CD4-positive, alpha-beta T cell treated with Interferon alpha-2 for 1 hour (primary cell): ENCODE measurements around the gene RAB19.

ENCODE experiments used
- DNase-seq, 2 donors: peaks; one replicate each; pipeline ENCODE4 v3.0.0-alpha.2; 2020 to 2022

The RAB19 gene, protein sequence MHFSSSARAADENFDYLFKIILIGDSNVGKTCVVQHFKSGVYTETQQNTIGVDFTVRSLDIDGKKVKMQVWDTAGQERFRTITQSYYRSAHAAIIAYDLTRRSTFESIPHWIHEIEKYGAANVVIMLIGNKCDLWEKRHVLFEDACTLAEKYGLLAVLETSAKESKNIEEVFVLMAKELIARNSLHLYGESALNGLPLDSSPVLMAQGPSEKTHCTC

DNA sequence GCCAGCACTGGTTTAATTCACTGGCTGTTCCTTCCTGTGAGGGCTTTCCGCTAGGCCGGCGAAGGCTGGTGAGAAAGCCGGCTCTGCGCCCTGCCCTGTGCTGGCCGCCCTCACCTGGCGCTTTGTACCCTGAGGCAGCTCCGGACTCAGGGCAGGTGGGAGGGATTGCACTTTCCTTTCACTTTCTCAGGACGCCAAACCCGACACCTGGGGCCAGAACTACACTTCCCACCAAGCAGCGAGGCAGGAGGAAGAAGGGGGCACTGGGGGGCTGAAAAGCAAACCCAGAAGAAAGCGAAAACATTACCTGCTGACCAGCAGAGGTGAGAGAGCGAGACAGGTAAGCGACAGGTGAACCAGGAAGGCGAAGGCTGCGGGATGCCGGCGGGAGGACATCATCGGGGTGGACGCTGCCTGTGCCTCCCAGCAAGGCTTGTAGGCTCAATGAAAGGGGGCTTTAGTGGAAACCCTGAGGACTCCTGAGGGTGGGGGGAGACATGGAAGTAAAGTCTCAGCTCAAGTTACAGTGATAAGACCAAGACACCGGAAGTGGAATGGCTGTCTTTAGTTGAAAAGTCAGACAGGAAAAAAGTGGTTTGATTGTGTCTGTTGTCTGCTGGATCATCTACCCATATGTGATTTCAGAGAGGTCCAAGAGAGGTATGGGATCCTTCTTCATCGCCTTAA is at the start of gene RAB19:
Gene RAB19, plus strand, starts transcription at position 181 of the 687 bp plus-strand sequence. CDS start 3,589 bp downstream, outside the sequence.
- DNase-seq = peak; percentile 39 to 71

DNA sequence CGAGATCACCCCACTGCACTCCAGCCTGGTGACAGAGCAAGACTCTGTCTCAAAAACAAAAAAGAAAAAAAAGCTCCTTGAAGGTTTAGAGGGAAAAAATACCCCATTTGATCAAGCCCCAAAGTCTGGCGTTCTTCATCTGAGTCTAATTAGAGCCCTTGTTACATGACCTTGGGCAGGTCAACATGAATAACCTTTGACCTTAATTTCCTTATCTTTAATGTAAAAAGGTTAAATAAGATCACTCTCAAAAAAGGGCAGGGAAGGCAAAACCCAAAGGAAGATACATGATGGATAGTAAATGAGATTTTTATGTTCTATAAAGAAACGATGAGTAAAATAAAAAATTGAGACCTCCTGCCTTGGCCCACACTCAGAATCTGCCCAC is 45.8 kb upstream of the RAB19 start:
- DNase-seq = no peak

- peak; percentile 55 to 73 for DNase-seq
Measured at GRCh38 chr7:140358412-140359051, 45.3 kb upstream of the RAB19 start.

DNA sequence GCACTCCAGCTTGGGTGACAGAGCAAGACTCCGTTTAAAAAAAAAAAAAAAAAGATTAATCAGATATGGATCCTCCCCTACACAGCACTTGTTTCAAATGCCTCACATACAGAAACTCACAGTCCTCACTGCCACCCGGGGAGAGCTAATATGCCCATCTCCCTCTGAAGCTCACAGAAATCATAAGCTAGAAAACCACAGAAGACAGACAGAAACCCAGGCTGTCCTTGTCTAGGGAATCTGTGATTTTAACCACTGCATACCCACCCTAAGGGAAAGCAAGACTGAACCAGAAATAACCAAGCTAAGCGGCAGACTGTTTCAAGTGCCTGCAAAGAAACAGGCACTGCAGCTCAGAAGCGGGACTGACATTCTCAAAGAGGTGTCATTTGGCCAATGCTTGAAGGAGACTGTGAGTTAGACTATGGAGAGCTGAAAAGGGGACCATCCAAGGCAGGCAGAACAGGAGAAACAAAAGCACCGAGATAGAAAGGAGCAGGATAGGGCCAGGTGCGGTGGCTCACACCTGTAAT is 43.1 kb upstream of the RAB19 start:
- DNase-seq = peak in 1 of 2 donors; percentile 13

DNA sequence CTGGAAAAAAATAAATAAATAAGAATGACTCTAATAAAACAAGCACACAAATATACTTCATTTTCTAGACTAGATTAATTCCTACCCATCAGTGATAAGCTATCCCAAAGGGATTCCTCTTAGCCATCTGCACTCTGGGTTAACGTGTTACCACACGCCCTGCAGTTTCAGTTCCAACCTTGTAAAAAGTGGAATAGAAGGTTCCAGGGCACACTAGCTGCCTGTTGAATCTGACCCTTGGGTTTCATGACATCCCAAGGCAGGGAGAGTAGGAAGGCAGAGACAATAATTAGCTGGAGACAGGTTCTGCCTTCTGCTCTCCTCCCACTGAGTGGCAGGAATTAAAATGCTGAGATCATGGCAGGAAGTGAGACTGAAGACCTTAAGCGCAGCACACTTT is 39.0 kb upstream of the RAB19 start:
- no peak for DNase-seq

DNA sequence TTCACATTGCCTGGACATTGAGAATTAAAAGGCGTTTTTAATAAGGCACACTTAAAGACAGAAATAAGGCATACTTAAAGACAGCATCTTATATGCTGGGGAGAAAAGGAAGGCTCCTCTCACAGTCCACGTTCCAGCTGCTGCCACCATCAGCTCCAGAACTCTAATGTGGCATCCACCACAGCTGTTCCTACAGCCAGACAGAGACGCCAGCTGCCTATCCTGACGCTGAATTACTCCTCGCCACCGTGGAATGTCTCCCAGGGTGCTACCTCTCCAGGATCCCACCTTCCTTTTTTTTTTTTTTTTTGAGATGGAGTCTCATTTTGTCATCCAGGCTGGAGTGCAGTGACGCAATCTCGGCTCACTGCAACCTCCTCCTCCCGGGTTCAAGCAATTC is 36.3 kb upstream of the RAB19 start:
- no peak for DNase-seq

GRCh38 chr7:140369294-140369693 is 34.6 kb upstream of the RAB19 start:
- no peak for DNase-seq

- DNase-seq = no peak
Measured at GRCh38 chr7:140375323-140375722, 28.5 kb upstream of the RAB19 start.

DNA sequence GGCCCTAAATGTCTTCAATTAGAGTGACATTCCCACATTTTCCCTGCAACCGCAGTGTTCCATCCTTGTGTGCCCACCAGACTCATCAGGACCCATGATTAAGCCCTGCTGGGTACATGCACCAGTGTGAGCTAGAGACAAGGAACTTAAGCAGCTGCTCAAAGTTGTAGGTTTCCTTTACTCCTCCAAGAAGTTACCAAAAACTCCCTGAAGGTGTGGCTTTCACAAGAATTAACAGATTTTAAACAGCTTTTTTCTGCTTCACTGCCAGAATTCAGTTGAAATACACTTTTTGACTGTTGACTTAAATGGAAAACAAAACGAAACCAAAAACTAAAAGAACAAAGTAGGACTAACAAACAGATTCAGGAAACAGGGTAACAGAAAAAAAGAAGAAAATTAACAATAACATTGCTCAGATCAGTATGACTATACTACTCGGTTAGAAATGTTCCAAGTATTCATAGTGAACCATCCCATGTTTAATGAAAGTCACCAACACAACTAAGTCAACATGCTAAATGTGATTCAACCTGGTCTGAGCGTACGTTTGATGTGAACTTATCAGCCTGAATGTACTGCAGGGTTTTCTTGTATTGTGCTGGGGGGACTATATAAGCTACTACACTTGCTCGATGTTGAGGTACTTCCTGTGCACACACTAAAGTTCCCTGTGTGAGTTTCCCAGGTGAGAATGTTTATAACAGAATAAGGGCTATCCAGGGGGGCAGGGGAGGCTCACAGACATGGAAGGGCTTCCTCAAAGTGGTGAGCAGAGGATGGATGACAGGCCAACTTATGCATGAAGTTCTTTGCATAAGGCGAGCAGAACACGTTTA is 27.7 kb upstream of the RAB19 start:
- peak in 1 of 2 donors; percentile 45 for DNase-seq

DNA sequence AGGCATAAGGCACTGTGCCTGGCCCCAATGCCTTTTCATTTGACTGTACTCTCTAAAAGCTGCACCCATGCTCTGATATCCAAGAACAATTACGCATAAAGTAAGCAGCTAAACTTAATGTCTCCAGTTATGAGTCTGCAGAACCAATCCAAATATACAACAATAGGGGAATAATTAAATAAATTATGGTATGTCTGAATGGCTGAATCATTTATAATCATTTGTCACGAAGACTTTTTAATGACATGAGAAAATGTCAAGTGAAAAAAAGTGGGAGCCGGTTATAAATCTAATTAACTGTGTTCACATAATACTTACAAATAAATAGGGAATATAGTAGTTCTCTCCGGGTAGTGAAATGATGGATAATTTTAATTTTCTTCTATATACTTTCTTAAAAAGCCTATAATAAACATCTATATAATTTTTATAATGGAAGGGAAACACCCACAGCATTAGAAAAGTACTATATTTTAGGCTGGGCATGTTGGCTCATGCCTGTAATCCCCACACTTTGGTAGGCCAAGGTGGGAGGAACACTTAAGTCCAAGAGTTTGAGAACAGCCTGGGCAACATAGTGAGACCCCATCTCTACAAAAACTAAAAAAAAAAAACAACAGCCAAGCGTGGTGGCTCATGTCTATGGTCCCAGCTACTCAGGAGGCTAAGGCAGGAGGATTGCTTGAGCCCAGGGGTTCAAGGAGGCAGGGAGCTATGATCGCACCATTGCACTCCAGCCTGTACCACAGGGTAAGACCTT is 19.7 kb upstream of the RAB19 start:
- no peak for DNase-seq

DNA sequence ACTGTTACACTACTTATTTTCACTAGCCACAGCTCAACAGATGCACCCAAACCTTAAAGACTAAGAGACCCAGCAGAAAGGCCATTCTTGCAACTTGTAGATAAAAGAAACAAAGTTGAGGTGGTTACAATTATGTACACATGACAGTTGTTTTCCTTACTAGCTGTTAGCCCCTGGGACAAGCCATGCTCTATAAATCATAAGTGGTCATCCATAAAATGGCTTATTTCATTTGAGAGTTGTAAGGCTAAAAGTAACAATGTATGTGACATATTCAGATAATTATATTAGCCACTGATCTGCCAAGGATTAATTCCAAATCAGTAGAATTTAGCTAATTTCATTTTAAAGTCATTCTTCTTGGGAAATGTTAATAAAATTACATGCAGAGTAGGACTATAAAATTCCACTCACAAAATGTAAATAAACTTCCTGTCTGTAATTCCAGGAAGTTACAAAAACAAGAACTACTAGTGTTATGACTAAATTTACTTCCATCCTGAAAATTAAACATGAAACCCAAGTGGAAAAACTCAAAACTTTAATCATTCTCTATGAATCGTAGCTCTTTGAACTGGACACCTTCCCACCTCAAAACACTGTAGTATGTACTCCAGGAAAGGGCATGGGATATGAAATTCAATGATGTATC is 18.8 kb upstream of the RAB19 start:
- DNase-seq = no peak

DNA sequence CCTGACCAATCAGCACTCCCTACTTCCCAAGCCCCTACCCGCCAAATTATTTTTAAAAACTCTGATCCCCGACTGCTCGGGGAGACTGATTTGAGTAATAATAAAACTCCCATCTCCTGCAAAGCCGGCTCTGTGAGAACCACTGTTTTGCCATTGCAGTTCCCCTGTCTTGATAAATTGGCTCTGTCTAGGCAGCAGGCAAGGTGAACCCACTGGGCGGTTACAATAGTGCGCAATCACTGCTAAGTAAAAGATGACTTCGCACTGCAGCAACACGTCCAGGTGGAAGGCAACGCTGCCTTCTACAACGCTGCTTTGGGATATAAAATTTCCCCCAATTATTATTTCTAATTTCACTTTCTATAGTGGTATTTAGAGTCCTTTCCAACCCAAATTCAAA is 14.4 kb upstream of the RAB19 start:
- no peak for DNase-seq

- DNase-seq = no peak
Measured at GRCh38 chr7:140390034-140390433, 13.8 kb upstream of the RAB19 start.

DNA sequence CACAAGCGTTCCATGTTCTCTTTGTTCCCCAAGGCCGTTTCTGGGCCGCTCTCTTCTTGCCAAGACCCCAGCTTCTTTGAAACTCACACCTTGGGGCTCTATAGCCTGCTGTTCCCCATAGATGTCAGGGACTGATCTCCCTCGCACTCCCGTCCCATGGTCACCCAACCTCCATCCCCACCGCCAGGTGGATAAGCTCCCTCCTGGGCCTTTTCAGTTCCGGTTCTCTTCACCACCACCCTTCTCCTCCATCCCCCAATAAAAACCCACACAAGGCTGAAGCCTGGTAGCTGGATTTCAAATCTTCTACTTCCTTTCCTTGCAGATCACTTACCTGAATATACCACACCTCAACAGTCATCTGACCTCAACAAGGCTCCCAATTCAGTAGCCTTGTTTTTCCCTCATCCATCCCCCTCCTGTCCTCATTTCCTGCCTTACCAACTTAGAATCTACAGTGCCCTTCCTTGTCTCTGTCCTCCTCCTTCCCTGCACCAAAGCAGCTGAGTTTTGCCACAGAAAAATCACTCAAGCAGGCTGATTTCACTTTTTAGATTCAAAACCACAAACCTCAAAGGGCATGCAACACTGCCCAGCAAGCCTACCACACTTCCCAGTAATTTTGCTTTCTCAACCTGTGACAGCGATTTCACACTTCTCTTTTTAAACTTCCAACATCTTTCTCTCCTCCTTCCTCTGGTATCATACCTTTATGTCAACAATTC is 13.2 kb upstream of the RAB19 start:
- DNase-seq = peak; percentile 17 to 28

DNA sequence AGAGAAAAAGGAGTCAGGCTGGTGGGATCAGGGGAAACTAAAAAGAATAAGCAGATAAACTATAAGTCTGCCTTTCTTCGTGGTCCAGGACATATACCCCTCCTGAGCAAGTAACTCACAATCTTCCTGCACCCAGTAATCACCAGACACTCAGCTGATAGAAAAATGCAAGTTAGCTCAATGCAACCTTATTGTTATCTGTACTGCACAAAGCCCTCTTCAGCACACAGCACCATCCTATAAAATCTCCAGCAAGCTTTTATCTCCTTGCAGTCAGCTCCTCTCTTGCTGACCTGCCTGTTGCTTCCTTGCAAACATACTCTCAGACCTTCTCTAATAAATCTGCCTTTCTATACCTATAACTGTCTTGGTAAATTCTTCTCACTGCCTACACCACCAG is 12.2 kb upstream of the RAB19 start:
- no peak for DNase-seq

GRCh38 chr7:140393756-140394306 is 10.0 kb upstream of the RAB19 start:
- no peak for DNase-seq

DNA sequence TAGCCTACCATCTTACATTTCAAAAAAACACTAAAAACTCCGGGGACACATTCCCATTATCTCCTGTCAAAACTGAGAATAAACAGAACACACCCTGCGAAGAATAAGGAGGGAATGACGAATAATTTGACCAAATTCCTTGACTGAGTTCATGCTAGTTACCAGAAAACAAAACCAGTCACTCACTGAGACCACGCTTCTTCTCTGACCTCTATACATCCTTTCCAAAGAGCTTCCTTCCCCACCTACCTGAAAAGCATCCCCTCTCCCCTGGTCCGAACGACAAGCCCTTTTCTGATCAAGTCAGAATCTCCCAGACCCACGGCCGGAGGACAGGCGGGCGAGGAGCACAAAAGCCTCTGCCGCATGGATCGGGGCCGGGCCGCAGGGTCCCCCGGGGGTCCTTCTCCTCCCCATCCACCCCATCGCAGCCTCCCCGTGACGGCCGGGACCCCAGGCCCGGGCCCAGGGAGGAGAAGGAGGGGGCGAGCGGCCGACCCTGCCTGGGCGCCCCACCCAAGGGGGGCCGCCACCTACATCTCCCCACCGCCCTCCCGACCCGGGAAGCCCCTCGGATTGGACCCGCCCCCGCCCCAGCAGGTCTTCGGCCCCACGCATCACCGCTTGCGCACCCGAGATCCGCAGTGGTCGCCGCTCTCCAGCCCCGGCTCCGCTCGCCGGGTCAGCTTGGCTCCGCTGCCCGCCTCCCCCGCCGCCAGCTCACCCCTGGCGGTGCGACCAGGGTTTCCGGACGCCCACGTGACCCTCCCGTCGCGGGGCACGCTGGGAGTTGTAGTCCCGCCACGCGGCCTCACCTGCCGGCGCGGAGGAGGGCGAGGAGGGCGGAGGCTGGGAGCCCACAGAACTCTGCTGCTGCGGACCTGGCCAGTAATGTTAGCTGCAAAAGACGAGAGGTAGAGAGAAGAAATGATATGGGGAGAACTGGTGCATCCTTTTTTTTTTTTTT is 5.8 kb upstream of the RAB19 start, which contains the start of gene SLC37A3:
Gene SLC37A3, minus strand, starts transcription at position 747 of the 967 bp plus-strand sequence. CDS start 16,004 bp downstream, outside the sequence.
- DNase-seq = peak; percentile 79 to 87

DNA sequence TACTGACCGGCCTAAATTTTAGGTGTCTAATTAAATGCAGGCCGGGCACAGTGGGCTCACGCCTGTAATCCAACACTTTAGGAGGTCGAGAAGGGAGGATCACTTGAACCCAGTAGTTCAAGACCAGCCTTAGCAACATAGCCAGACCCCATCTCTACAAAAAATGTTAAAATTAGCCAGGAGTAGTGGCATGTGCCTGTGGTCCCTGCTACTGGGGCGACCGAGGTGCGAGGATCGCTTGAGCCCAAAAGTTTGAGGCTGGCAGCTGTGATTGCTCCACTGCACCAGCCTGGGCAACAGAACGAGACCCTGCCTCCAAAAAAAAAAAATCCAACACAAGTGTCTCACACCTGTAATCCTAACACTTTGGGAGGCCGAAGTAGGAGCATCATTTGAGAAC is 5.0 kb upstream of the RAB19 start:
- no peak for DNase-seq

- no peak for DNase-seq
Measured at GRCh38 chr7:140400381-140400780, 3.5 kb upstream of the RAB19 start.
